SK-N-SH treated with all-trans-retinoic acid at 6 μM for 48 hours (cell line): ENCODE data around the gene HRH3.

Experiments
- ATAC-seq: fragments of 200-7000 bp; cut with Tn5 transposase; 3 replicates; pipeline ENCODE4 v1.9.1; 2020; ENCODE audit warnings: mild to moderate bottlenecking, moderate library complexity
- ARNTL ChIP-seq: fragments of 450-650 bp; formaldehyde crosslinking; IDR thresholded peaks from 2 replicates; pipeline ENCODE4 v1.5.0; 2020; ENCODE audit warnings: low read depth, mild to moderate bottlenecking, moderate library complexity, borderline replicate concordance
- BACH2 ChIP-seq: fragments of 250-450 bp; sonication (Bioruptor Pico); IDR thresholded peaks from 2 replicates; pipeline ENCODE4 v1.9.0; 2021; ENCODE audit warnings: mild to moderate bottlenecking, borderline replicate concordance
- CSDC2 ChIP-seq: fragments of 250-450 bp; sonication (Bioruptor Pico); IDR thresholded peaks from 2 replicates; pipeline ENCODE4 v1.5.0; 2020; ENCODE audit warnings: mild to moderate bottlenecking, moderate library complexity
- ESRRG ChIP-seq: fragments of 250-450 bp; sonication (Bioruptor Pico); IDR thresholded peaks from 2 replicates; pipeline ENCODE4 v1.6.1; 2021; ENCODE audit warnings: mild to moderate bottlenecking
- ISL1 ChIP-seq: fragments of 250-450 bp; sonication (Bioruptor Pico); IDR thresholded peaks from 2 replicates; pipeline ENCODE4 v2.1.2; 2022; ENCODE audit warnings: mild to moderate bottlenecking, moderate library complexity
- OSR1 ChIP-seq: fragments of 250-450 bp; sonication (Bioruptor Pico); IDR thresholded peaks from 2 replicates; pipeline ENCODE4 v1.8.0; 2022; ENCODE audit warnings: moderate library complexity, mild to moderate bottlenecking, inconsistent platforms
- PPARA ChIP-seq: fragments of 250-450 bp; sonication (Bioruptor Pico); IDR thresholded peaks from 2 replicates; pipeline ENCODE4 v1.5.0; 2020; ENCODE audit warnings: mild to moderate bottlenecking, borderline replicate concordance
- RARB ChIP-seq: fragments of 250-450 bp; sonication (Bioruptor Pico); IDR thresholded peaks from 2 replicates; pipeline ENCODE4 v1.8.0; 2021; ENCODE audit warnings: mild to moderate bottlenecking, moderate library complexity
- SNAI2 ChIP-seq: fragments of 250-450 bp; sonication (Bioruptor Pico); IDR thresholded peaks from 2 replicates; pipeline ENCODE4 v1.5.0; 2020; ENCODE audit warnings: mild to moderate bottlenecking, moderate library complexity
- ZFP3 ChIP-seq: fragments of 250-450 bp; sonication (Bioruptor Pico); IDR thresholded peaks from 2 replicates; pipeline ENCODE4 v1.5.0; 2020; ENCODE audit warnings: mild to moderate bottlenecking, moderate library complexity
- ZFP30 ChIP-seq: fragments of 450-650 bp; formaldehyde crosslinking; IDR thresholded peaks from 2 replicates; pipeline ENCODE4 v1.5.0; 2022; ENCODE audit warnings: mild to moderate bottlenecking, moderate library complexity
- ZNF565 ChIP-seq: fragments of 450-650 bp; formaldehyde crosslinking; conservative IDR thresholded peaks from 2 replicates; pipeline ENCODE4 v1.5.0; 2020; ENCODE audit warnings: low read depth, mild to moderate bottlenecking, moderate library complexity
- ZNF70 ChIP-seq: fragments of 450-650 bp; formaldehyde crosslinking; IDR thresholded peaks from 2 replicates; pipeline ENCODE4 v1.5.0; 2020; ENCODE audit warnings: mild to moderate bottlenecking, moderate library complexity
- ZNF8 ChIP-seq: fragments of 450-650 bp; formaldehyde crosslinking; IDR thresholded peaks from 2 replicates; pipeline ENCODE4 v1.5.0; 2020; ENCODE audit warnings: mild to moderate bottlenecking, moderate library complexity
- TF ChIP-seq, protein P1 (sequence below): fragments of 250-450 bp; sonication (Bioruptor Pico); IDR thresholded peaks from 2 replicates; pipeline ENCODE4 v1.5.1; 2021; ENCODE audit warnings: mild to moderate bottlenecking, moderate library complexity
- TF ChIP-seq, protein P2 (sequence below): fragments of 250-450 bp; sonication (Bioruptor Pico); IDR thresholded peaks from 2 replicates; pipeline ENCODE4 v1.8.0; 2020; ENCODE audit warnings: mild to moderate bottlenecking, moderate library complexity, borderline replicate concordance
- TF ChIP-seq, protein P3 (sequence below): fragments of 250-450 bp; sonication (Bioruptor Pico); IDR thresholded peaks from 2 replicates; pipeline ENCODE4 v1.5.1; 2020; ENCODE audit warnings: low read depth, mild to moderate bottlenecking, moderate library complexity
- TF ChIP-seq, protein P4 (sequence below): fragments of 250-450 bp; sonication (Bioruptor Pico); IDR thresholded peaks from 2 replicates; pipeline ENCODE4 v1.5.0; 2020; ENCODE audit warnings: mild to moderate bottlenecking, moderate library complexity

Gene HRH3

DNA sequence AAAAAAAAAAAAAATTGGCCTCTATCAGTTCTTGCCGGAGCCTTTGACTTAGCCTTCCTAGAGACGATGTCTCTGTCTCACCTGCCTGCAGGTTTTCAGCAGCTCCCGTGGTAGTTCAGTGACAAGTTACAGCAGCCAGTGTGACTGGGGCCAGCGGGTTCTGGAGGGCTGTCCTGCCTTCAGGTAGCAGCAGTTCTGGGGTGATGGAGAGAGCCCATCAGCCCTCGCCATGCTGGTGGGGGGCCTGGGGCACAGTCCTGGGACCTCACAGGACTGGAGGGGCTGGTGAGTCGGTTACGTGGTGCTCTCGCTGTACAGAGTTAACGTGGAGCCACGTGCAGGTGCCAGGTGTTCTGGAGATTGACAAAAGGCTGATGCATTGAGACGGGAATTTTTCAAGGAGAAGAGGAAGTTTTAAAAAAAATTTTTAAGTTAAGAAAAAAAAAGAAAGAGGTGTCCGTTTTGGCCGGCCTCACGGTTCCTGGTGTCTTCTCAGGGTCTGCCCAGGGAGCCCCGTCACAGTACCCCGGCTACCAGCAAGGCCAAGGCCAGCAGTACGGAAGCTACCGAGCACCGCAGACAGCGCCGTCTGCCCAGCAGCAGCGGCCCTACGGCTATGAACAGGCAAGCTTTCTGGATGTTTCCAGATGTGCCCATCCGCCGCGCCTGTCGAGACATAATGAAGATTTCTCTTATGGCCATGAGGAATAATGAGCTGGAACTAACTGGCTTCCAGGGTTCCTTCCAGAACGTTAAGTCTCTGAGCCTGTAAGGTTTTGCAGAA is 45.9 kb downstream of the HRH3 start:
- TF ChIP-seq, protein P1, sequence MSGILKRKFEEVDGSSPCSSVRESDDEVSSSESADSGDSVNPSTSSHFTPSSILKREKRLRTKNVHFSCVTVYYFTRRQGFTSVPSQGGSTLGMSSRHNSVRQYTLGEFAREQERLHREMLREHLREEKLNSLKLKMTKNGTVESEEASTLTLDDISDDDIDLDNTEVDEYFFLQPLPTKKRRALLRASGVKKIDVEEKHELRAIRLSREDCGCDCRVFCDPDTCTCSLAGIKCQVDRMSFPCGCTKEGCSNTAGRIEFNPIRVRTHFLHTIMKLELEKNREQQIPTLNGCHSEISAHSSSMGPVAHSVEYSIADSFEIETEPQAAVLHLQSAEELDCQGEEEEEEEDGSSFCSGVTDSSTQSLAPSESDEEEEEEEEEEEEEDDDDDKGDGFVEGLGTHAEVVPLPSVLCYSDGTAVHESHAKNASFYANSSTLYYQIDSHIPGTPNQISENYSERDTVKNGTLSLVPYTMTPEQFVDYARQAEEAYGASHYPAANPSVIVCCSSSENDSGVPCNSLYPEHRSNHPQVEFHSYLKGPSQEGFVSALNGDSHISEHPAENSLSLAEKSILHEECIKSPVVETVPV (CRISPR knock-in tag): no peak
- TF ChIP-seq ZNF70: no peak
- ATAC-seq: no peak

DNA sequence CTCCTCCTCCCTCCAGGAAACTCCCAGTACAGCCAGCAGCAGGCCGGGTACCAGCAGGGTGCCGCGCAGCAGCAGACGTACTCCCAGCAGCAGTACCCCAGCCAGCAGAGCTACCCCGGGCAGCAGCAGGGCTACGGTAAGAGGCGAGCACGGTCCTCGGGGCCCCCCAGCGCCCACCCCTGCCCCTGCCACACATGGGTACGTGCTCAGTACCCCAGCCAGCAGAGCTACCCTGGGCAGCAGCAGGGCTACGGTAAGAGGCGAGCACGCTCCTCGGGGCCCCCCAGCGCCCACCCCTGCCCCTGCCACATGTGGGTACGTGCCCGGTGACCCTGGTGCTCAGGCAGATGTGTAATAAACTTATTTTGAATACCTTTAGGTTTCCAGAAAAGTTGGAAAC is 47.4 kb downstream of the HRH3 start:
- ATAC-seq: no peak
- TF ChIP-seq CSDC2 (CRISPR knock-in tag): no peak
- no peak for TF ChIP-seq ISL1 (CRISPR knock-in tag)
- no peak for TF ChIP-seq ESRRG (CRISPR knock-in tag)
- TF ChIP-seq ZFP30 (CRISPR knock-in tag): no peak

DNA sequence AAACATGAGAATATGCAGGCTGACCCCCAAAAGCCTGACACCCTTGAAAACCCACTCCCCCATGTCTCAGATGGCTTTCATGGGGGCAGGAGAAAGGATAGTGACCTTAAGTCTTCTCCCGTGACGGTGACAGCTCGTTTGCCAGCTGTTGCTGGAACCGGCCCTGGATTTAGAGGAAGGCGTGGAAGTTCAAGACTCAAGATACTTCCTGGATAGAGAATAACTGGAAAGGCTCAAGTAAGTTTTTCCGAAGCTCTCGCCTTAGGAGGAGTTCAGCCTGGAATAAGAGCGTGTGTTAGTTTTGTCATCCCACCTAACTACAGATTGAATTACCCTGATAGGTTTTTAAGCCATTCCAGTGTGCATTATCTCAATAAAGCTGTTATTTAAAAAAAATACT is 48.8 kb downstream of the HRH3 start:
- TF ChIP-seq ZNF565 (CRISPR knock-in tag) (no peak), ZFP3 (no peak), ZFP30 (CRISPR knock-in tag) (no peak), ARNTL (CRISPR knock-in tag) (no peak), PPARA (CRISPR knock-in tag) (no peak), ISL1 (CRISPR knock-in tag) (no peak), ZNF8 (CRISPR knock-in tag) (no peak), OSR1 (CRISPR knock-in tag) (no peak), BACH2 (CRISPR knock-in tag) (no peak), SNAI2 (CRISPR knock-in tag) (no peak), CSDC2 (CRISPR knock-in tag) (no peak), ZNF70 (no peak)
- TF ChIP-seq, protein P1 (CRISPR knock-in tag): no peak
- TF ChIP-seq, protein P2, sequence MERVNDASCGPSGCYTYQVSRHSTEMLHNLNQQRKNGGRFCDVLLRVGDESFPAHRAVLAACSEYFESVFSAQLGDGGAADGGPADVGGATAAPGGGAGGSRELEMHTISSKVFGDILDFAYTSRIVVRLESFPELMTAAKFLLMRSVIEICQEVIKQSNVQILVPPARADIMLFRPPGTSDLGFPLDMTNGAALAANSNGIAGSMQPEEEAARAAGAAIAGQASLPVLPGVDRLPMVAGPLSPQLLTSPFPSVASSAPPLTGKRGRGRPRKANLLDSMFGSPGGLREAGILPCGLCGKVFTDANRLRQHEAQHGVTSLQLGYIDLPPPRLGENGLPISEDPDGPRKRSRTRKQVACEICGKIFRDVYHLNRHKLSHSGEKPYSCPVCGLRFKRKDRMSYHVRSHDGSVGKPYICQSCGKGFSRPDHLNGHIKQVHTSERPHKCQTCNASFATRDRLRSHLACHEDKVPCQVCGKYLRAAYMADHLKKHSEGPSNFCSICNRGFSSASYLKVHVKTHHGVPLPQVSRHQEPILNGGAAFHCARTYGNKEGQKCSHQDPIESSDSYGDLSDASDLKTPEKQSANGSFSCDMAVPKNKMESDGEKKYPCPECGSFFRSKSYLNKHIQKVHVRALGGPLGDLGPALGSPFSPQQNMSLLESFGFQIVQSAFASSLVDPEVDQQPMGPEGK (CRISPR knock-in tag): no peak
- TF ChIP-seq, protein P3, sequence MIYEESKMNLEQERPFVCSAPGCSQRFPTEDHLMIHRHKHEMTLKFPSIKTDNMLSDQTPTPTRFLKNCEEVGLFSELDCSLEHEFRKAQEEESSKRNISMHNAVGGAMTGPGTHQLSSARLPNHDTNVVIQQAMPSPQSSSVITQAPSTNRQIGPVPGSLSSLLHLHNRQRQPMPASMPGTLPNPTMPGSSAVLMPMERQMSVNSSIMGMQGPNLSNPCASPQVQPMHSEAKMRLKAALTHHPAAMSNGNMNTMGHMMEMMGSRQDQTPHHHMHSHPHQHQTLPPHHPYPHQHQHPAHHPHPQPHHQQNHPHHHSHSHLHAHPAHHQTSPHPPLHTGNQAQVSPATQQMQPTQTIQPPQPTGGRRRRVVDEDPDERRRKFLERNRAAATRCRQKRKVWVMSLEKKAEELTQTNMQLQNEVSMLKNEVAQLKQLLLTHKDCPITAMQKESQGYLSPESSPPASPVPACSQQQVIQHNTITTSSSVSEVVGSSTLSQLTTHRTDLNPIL (CRISPR knock-in tag): no peak
- TF ChIP-seq, protein P4, sequence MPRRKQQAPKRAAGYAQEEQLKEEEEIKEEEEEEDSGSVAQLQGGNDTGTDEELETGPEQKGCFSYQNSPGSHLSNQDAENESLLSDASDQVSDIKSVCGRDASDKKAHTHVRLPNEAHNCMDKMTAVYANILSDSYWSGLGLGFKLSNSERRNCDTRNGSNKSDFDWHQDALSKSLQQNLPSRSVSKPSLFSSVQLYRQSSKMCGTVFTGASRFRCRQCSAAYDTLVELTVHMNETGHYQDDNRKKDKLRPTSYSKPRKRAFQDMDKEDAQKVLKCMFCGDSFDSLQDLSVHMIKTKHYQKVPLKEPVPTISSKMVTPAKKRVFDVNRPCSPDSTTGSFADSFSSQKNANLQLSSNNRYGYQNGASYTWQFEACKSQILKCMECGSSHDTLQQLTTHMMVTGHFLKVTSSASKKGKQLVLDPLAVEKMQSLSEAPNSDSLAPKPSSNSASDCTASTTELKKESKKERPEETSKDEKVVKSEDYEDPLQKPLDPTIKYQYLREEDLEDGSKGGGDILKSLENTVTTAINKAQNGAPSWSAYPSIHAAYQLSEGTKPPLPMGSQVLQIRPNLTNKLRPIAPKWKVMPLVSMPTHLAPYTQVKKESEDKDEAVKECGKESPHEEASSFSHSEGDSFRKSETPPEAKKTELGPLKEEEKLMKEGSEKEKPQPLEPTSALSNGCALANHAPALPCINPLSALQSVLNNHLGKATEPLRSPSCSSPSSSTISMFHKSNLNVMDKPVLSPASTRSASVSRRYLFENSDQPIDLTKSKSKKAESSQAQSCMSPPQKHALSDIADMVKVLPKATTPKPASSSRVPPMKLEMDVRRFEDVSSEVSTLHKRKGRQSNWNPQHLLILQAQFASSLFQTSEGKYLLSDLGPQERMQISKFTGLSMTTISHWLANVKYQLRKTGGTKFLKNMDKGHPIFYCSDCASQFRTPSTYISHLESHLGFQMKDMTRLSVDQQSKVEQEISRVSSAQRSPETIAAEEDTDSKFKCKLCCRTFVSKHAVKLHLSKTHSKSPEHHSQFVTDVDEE (CRISPR knock-in tag): no peak
- no peak for ATAC-seq

DNA sequence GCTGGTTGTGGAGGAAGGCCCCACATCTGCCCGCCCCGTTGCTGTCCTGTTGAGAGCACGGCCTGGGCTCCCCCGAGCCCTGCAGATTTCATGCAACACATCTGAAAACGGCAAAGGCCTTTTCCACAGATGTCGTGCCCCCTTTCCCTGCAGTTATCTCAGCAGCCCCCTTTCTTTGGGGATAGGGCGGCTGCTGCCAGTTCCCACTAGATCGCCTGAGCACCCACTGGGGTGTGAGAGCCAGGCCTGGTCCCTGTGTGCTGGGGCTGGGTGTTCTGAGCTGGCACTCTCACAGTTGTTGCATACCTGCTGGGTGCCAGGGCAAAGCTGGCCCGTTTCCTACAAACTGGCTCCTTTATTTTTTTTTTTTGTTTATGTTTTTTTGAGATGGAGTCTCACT is 49.5 kb downstream of the HRH3 start:
- no peak for TF ChIP-seq ARNTL (CRISPR knock-in tag)
- no peak for TF ChIP-seq RARB (CRISPR knock-in tag)
- TF ChIP-seq ESRRG (CRISPR knock-in tag): no peak
- ATAC-seq: no peak
